HG03460 (cell line): Measurements from ENCODE around the gene DLL3.

Source experiments
- ATAC-seq: cut with Tn5 transposase; IDR thresholded peaks from one replicate; pipeline ENCODE4 v1.9.1; 2021; ENCODE audit not compliant: unreplicated experiment

DLL3 gene

DNA sequence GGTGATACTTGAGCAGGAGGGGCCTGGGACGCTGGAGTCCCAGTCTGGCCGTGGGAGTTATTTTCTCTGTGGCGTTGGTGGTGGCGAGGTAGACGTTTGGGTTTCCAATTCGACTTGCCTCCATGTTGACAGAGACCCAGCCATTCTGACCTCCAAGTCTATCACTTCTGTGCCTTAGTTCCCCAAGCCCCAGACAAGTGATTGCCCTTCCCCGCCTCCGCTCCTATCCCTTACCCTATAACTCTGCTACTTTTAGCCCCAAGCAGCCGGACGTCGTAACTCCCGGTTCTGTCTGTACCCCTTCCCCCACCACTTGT lies 17.6 kb upstream of the DLL3 start:
- no peak for ATAC-seq

GRCh38 chr19:39481676-39482075 lies 17.1 kb upstream of the DLL3 start:
- ATAC-seq: no peak

DNA sequence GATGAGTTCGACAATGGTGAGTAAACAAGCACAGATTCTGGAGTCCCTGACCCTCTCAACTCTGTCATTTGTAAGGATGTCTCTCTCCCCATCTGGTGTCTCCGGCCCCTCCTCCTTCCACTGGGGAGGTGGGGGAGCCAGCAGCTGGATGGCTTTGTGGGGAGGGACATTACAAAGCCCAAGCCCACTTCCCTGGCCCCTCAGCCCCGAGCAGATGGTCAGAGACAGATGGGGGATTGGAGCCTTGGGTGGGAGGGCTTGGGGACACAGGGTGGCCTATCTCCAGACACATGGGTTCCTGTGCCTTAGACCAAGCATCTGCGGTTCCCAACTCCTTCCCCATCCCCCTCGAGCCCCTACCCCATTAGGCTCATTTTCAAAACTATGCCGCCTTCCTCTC lies 15.6 kb upstream of the DLL3 start:
- no peak for ATAC-seq

DNA sequence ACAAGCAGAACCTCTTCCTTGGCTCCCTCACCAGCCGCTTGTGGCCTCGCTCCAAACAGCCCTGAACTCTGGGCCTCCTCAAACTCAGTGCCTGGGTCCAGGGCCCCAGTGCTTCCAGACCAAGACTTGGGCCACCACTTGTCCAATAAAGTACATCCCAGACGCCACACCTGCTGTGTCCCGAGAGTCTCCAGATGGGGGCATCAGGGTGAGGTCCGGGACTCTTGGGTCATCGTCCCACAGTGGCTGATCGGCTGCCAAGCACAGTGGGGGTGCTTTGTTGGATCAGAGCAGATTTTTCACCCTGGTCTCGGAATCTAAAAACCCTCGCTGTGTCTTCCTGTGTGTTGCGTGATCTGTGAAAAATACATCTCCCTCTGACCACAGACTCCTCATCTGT lies 9.0 kb upstream of the DLL3 start:
- no peak for ATAC-seq

DNA sequence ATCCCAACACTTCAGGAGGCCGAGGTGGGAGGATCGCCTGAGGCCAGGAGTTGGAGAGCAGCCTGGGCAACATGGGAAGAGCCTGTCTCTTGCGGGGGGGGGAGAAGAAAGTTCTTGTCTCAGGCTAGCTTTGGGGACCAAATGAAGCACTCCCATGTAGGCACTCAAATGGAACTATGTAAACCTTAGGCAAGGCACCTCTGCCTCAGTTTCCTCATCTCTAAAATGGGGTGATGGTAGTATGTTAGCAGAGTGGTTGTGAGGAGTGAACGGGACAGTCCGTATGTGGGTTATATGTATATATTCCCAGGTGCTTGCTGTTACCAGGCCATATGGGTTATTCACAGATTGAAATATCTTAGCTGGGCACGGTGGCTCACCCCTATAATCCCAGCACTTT lies 6.5 kb upstream of the DLL3 start:
- ATAC-seq: no peak

DNA sequence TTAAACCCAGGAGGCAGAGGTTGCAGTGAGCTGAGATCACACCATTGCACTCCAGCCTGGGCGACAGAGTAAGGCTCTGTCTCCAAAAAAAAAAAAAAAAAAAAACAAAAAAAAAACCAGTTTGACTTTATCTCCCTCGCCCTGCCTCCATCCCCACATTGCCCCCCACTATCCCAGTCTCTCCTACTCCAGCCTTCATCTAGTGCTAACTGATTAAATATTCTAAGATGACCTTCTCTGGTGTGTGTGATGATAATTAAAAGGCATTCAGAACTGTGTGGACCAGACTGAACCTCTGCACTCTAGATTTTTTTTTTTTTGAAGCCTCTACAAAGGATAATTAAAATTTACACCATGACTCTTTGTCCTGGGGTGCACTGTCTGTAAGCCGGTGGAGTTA lies 6.0 kb upstream of the DLL3 start:
- no peak for ATAC-seq

DNA sequence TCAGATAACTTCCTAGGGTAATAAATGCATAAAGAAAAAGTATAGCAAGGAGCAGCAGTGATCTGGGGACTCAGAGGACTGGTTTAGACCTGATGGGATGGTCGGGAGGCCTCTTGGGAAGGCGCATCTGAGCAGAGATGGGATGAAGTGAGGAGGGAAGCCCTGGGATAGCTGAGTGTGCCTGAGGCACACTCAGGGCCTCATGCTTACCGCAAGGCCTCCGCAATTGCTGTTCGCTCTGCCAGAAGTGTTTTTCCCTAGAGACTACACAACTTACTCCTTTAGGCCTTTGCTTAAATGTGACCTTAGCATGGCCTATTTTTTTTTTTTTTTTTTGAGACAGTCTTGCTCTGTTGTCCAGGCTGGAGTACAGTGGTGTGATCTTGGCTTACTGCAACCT lies 4.1 kb upstream of the DLL3 start:
- no peak for ATAC-seq

GRCh38 chr19:39496063-39496462 lies 2.7 kb upstream of the DLL3 start:
- no peak for ATAC-seq

- no peak for ATAC-seq
Measured at GRCh38 chr19:39497701-39497995, 1.1 kb upstream of the DLL3 start.

- no peak for ATAC-seq
Measured at GRCh38 chr19:39497996-39498797, 550 bp upstream of the DLL3 start.

DNA sequence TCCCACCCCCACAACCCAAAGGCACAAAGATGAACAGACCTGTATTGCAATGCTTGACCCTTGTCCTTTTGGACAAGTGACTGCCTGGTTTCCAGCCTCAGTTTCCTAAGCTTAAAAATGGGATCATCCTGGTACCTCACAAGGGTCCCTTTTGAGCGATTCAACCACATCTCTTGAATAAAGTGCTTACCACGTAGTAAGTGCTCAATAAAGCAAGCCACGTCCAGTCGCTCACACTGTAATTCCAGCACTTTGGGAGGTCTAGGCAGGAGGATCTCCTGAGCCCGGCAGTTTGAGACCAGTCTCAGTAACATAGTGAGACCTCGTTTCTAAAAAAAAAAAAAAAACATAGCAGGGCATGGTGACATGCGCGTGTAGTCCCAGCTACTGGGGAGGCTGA lies 1.2 kb downstream of the DLL3 start:
- ATAC-seq: no peak

- ATAC-seq: no peak
Measured at GRCh38 chr19:39500543-39500942, 1.8 kb downstream of the DLL3 start.

DNA sequence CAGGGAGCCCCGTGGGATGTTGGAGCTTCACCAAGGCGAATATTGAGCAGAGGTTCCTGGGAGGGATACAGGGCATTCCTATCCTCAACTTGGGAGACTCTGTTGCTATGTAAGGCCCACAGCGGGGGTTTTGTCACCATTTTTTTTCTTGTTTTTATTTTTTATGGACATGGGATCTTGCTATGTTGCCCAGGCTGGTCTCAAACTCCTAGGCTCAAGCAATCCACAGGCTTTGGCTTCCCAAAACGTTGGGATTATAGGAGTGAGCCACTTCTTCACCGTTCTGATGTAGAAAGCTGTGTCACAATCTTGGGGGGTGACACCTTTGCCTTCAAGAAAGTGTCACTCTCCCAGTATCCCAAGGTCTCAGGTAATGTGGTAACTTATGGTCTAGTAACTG lies 2.6 kb downstream of the DLL3 start:
- no peak for ATAC-seq

DNA sequence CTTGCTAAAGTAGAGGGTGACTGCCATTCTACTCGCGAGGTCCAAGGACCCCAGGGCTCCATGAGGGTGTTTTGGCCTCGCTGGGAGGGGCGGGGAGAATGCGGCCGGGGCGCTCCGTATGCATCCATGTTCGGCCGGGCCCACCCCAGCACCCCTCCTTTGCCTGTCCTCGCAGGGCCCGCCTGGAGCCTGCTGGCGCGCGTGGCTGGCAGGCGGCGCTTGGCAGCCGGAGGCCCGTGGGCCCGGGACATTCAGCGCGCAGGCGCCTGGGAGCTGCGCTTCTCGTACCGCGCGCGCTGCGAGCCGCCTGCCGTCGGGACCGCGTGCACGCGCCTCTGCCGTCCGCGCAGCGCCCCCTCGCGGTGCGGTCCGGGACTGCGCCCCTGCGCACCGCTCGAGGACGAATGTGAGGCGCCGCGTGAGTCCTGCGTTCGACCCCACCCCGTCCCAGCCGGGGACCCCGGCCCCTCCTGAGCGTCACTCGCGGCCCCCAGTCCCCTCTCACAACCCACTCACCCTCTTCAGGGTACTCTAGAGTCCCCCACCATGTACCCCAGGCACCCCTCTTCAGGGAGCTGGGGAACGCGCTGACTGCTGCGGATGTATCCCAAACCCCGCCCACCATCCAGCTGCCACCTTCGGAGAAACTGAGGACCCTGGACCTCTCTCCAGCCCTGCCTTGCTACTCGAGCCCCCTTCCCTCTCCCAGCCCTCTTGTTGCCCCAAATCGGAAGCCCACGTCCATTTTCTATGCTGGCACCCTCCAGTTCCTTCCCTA lies 4.1 kb downstream of the DLL3 start:
- no peak for ATAC-seq

DNA sequence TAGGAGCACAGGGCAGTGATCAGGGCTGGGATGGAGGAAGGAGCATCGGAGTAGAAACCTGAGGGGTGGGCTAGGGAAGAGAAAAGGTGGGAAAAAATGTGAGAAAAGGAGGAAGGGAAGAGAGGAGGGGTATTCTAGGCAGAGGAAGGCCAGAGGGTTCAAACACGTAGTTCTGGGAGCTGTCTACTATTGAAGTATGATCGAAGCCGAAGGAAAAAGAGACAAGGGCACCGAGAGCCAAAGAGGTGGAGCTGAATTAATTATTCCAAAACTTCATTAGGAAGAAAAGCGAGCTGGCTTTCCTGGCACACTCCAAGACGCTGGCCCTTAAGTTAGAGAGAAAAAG lies 7.8 kb downstream of the DLL3 start:
- no peak for ATAC-seq

DNA sequence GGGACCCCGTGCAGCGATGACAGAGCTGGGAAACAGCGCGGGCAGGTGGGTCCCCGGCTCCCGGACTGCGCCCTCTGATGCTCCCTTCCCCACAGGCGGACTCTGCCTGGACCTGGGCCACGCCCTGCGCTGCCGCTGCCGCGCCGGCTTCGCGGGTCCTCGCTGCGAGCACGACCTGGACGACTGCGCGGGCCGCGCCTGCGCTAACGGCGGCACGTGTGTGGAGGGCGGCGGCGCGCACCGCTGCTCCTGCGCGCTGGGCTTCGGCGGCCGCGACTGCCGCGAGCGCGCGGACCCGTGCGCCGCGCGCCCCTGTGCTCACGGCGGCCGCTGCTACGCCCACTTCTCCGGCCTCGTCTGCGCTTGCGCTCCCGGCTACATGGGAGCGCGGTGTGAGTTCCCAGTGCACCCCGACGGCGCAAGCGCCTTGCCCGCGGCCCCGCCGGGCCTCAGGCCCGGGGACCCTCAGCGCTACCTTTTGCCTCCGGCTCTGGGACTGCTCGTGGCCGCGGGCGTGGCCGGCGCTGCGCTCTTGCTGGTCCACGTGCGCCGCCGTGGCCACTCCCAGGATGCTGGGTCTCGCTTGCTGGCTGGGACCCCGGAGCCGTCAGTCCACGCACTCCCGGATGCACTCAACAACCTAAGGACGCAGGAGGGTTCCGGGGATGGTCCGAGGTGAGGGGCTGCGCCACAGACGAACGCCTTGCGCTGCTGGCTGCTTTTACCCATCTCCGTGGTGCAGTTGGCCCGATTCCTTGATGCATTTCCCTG lies 8.4 kb downstream of the DLL3 start:
- no peak for ATAC-seq

DNA sequence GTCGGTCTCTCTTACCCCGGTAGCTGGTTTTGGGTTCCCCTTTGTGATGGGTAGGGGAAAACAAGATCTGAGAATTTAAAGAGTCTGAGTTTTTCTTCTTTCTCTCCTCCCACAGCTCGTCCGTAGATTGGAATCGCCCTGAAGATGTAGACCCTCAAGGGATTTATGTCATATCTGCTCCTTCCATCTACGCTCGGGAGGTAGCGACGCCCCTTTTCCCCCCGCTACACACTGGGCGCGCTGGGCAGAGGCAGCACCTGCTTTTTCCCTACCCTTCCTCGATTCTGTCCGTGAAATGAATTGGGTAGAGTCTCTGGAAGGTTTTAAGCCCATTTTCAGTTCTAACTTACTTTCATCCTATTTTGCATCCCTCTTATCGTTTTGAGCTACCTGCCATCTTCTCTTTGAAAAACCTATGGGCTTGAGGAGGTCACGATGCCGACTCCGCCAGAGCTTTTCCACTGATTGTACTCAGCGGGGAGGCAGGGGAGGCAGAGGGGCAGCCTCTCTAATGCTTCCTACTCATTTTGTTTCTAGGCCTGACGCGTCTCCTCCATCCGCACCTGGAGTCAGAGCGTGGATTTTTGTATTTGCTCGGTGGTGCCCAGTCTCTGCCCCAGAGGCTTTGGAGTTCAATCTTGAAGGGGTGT lies 9.1 kb downstream of the DLL3 start:
- no peak for ATAC-seq

GRCh38 chr19:39508629-39509028 lies 9.9 kb downstream of the DLL3 start:
- ATAC-seq: no peak

- no peak for ATAC-seq
Measured at GRCh38 chr19:39509233-39509632, 10.5 kb downstream of the DLL3 start.

- ATAC-seq: no peak
Measured at GRCh38 chr19:39512988-39513387, 14.2 kb downstream of the DLL3 start.

- no peak for ATAC-seq
Measured at GRCh38 chr19:39514840-39515550, 16.2 kb downstream of the DLL3 start, which contains the start of gene SELENOV. Gene SELENOV, plus strand, starts transcription at chr19:39515139. Its CDS starts 74 bp downstream, at chr19:39515213.
